NCI-H2227 (cell line): ENCODE results near the gene TTC28.
"Not testable (repeated sequence)": the region's sequence is repeated elsewhere in the genome, so short reads cannot be mapped to it uniquely, and the experiment has no call there.

Source experiments
- DNase-seq: peaks from one replicate; lab custom pipeline; 2025; ENCODE audit not compliant: unreplicated experiment; lab: John Stamatoyannopoulos, UW

TTC28 gene

GRCh38 chr22:28239941-28240340 lies 439.7 kb downstream of the TTC28 start:
- no peak for DNase-seq

- DNase-seq = no peak
Observed at GRCh38 chr22:28237783-28238182, 441.9 kb downstream of the TTC28 start.

GRCh38 chr22:28237112-28237511 lies 442.5 kb downstream of the TTC28 start:
- no peak for DNase-seq

- no peak for DNase-seq
Observed at GRCh38 chr22:28232204-28232603, 447.4 kb downstream of the TTC28 start.

- no peak for DNase-seq
Observed at GRCh38 chr22:28231441-28231840, 448.2 kb downstream of the TTC28 start.

GRCh38 chr22:28230671-28231070 lies 449.0 kb downstream of the TTC28 start:
- no peak for DNase-seq

- no peak for DNase-seq
Observed at GRCh38 chr22:28229566-28230485, 449.8 kb downstream of the TTC28 start.

- no peak for DNase-seq
Observed at GRCh38 chr22:28223826-28224225, 455.8 kb downstream of the TTC28 start.

GRCh38 chr22:28222976-28223745 lies 456.5 kb downstream of the TTC28 start:
- DNase-seq = no peak

- no peak for DNase-seq
Observed at GRCh38 chr22:28222571-28222970, 457.1 kb downstream of the TTC28 start.

- DNase-seq = no peak
Observed at GRCh38 chr22:28222052-28222451, 457.6 kb downstream of the TTC28 start.

- no peak for DNase-seq
Observed at GRCh38 chr22:28220626-28221363, 458.8 kb downstream of the TTC28 start.

GRCh38 chr22:28217277-28217676 lies 462.4 kb downstream of the TTC28 start:
- no peak for DNase-seq

- DNase-seq = not testable (repeated sequence)
Observed at GRCh38 chr22:28214750-28215149, 464.9 kb downstream of the TTC28 start.

GRCh38 chr22:28209457-28209856 lies 470.2 kb downstream of the TTC28 start:
- DNase-seq = not testable (repeated sequence)

GRCh38 chr22:28208787-28209186 lies 470.9 kb downstream of the TTC28 start:
- no peak for DNase-seq

- DNase-seq = no peak
Observed at GRCh38 chr22:28208036-28208435, 471.6 kb downstream of the TTC28 start.

GRCh38 chr22:28207281-28208030 lies 472.2 kb downstream of the TTC28 start:
- DNase-seq = no peak

- no peak for DNase-seq
Observed at GRCh38 chr22:28205926-28206325, 473.7 kb downstream of the TTC28 start.

- no peak for DNase-seq
Observed at GRCh38 chr22:28204382-28204781, 475.3 kb downstream of the TTC28 start.

- no peak for DNase-seq
Observed at GRCh38 chr22:28203286-28203685, 476.4 kb downstream of the TTC28 start.
